Colonic mucosa (tissue), 4 donors: Measurements from ENCODE around the gene HAPLN2. TPM values are rescaled to one million over a fixed set of nuclear protein-coding genes. Genes with fewer than 3 reads are reported as not detected.
A peak's percentile ranks its signal among the peaks of the same experiment; 100 is the strongest.
"Not testable (repeated sequence)": the region's sequence is repeated elsewhere in the genome, so short reads cannot be mapped to it uniquely, and the experiment has no call there.

Experiments used
- DNase-seq: peaks from one replicate; pipeline ENCODE4 v3.0.0-alpha.2; 2020
- H3K27ac ChIP-seq: fragments of 200-600 bp; one replicate; pipeline ENCODE4 v1.8.0; 2021
- H3K27me3 ChIP-seq: fragments of 200-600 bp; one replicate; pipeline ENCODE4 v1.8.0; 2021
- H3K36me3 ChIP-seq: fragments of 200-600 bp; one replicate; pipeline ENCODE4 v1.8.0; 2021
- H3K4me1 ChIP-seq: fragments of 200-600 bp; one replicate; pipeline ENCODE4 v1.8.0; 2021; ENCODE audit warnings: mild to moderate bottlenecking
- H3K4me3 ChIP-seq: fragments of 200-600 bp; one replicate; pipeline ENCODE4 v1.8.0; 2021
- H3K9ac ChIP-seq, 2 donors: one replicate each; pipeline ENCODE4 v1.7.0; 2013; ENCODE audit warnings: control low read depth in 2 of 2, low read depth in 2 of 2, low read length in 2 of 2
- H3K9me3 ChIP-seq: fragments of 200-600 bp; one replicate; pipeline ENCODE4 v1.8.0; 2021
- intact Hi-C: fragments of 100-400 bp; cut with DNase I; formaldehyde crosslinking; loops from one replicate; pipeline ENCODE4 v1.14.1; 2022
- total RNA-seq, 2 donors: library from RNA; stranded (reverse); fragmentation: NEBNext Ultra II Directional in 1 of 2; extraction: Animal tissue kit (Norgen Biotek cat#: 25700) in 1 of 2; gene quantifications; one replicate each; pipeline ENCODE4 v1.2.1, GENCODE V29; 2021
- TF ChIP-seq, protein P1 (sequence below): fragments of 200-600 bp; IDR thresholded peaks from one replicate; pipeline ENCODE4 v1.8.0; 2022; ENCODE audit warnings: antibody characterized with exemption, mild to moderate bottlenecking
- donor health status: healthy.
- donor health status: DM: no; HTN: no; CAD: no.
- donor health status: DM: no; HTN: no; CAD: no.

The HAPLN2 gene
- total RNA-seq, 2 donors from 2014 or later, result 0.96 TPM; not detected in 1

DNA sequence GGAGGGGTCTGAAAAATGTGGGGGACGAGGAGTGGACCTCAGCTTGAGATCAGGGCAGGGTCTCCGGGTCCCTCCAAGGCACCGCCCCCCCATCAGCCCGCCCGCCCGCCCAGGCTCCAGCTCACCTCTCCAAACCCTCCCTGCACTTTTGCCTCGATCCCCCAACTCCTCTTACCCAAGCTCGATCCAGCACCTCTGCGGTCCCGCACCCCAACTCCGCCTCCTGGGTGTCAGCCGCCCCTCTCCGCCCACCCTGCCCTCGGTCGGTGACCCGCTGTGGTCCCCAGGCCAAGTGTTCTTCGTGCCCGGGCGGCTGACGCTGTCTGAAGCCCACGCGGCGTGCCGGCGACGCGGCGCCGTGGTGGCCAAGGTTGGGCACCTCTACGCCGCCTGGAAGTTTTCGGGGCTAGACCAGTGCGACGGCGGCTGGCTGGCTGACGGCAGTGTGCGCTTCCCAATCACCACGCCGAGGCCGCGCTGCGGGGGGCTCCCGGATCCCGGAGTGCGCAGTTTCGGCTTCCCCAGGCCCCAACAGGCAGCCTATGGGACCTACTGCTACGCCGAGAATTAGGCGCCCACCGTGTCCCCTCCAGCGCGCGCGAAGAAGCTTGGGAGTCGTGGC is 5.7 kb downstream of the HAPLN2 start:
- TF ChIP-seq, protein P1, sequence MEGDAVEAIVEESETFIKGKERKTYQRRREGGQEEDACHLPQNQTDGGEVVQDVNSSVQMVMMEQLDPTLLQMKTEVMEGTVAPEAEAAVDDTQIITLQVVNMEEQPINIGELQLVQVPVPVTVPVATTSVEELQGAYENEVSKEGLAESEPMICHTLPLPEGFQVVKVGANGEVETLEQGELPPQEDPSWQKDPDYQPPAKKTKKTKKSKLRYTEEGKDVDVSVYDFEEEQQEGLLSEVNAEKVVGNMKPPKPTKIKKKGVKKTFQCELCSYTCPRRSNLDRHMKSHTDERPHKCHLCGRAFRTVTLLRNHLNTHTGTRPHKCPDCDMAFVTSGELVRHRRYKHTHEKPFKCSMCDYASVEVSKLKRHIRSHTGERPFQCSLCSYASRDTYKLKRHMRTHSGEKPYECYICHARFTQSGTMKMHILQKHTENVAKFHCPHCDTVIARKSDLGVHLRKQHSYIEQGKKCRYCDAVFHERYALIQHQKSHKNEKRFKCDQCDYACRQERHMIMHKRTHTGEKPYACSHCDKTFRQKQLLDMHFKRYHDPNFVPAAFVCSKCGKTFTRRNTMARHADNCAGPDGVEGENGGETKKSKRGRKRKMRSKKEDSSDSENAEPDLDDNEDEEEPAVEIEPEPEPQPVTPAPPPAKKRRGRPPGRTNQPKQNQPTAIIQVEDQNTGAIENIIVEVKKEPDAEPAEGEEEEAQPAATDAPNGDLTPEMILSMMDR, result no peak
- Histone ChIP-seq H3K4me1 (peaks cover 21% of the 10 kb centered on the region), H3K9ac (peak overlapping the region in 1 of 2 donors; percentile 7), H3K9me3 (no peaks in the 10 kb centered on the region), H3K27ac (no peak overlapping the region), H3K27me3 (peaks cover 42% of the 10 kb centered on the region), H3K4me3 (peak overlapping the region; percentile 23), H3K36me3 (no peaks in the 10 kb centered on the region)
- no peak for DNase-seq
- intact Hi-C loops, result loop anchor here (10.0 kb wide), 1 partner anchor 240 kb away; the partner anchor contains the start of gene NTRK1

GRCh38 chr1:156625436-156626078 is 6.3 kb downstream of the HAPLN2 start:
- no peak overlapping the region for H3K9ac ChIP-seq
- peaks cover 38% of the 10 kb centered on the region for H3K27me3 ChIP-seq
- intact Hi-C loops, result loop anchor here (10.0 kb wide), 1 partner anchor 239 kb away; the partner anchor contains the start of gene NTRK1
- H3K4me3 ChIP-seq, result peak overlapping the region; percentile 23
- H3K36me3 ChIP-seq, result no peaks in the 10 kb centered on the region
- DNase-seq, result peak; percentile 64
- no peaks in the 10 kb centered on the region for H3K9me3 ChIP-seq
- H3K27ac ChIP-seq, result no peak overlapping the region
- TF ChIP-seq, protein P1, result peak; percentile 65
- peaks cover 21% of the 10 kb centered on the region for H3K4me1 ChIP-seq

GRCh38 chr1:156626079-156626438 is 6.8 kb downstream of the HAPLN2 start:
- intact Hi-C loops, result loop anchor here (10.0 kb wide), 1 partner anchor 239 kb away; the partner anchor contains the start of gene NTRK1
- DNase-seq, result no peak
- Histone ChIP-seq H3K9me3 (no peaks in the 10 kb centered on the region), H3K9ac (no peak overlapping the region), H3K4me1 (peaks cover 21% of the 10 kb centered on the region), H3K36me3 (no peaks in the 10 kb centered on the region), H3K27ac (no peak overlapping the region), H3K4me3 (no peak overlapping the region), H3K27me3 (peaks cover 35% of the 10 kb centered on the region)
- TF ChIP-seq, protein P1, result no peak

GRCh38 chr1:156627313-156627880 is 8.2 kb downstream of the HAPLN2 start:
- DNase-seq, result peak; percentile 41
- H3K27me3 ChIP-seq, result peaks cover 35% of the 10 kb centered on the region

DNA sequence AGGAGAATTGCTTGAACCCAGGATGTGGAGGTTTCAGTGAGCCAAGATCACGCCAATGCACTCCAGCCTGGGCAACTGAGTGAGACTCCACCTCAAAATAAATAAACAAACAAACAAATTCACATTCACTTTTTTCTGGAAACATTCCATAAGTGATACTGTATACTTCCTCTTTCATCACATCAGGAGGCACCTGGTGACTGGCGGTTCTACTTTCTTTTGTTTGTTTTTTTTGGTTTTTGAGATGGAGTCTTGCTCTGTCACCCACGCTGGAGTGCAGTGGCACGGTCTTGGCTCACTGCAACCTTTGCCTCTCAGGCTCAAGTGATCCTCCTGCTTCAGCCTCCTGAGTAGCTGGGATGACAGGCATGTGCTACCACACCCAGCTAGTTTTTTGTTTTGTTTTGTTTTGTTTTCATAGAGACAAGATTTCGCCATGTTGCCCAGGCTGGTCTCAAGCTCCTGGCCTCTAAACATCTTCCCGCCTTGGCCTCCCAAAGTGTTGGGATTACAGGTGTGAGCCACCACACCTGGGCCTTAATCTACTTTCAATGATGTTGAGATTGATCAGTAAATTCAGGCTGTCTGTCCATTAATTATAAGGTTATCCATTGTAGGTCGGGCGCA is 10.7 kb downstream of the HAPLN2 start:
- TF ChIP-seq, protein P1, result no peak
- Histone ChIP-seq H3K36me3 (no peaks in the 10 kb centered on the region), H3K4me3 (no peak overlapping the region), H3K27me3 (peaks cover 16% of the 10 kb centered on the region), H3K9ac (no peak overlapping the region), H3K9me3 (no peaks in the 10 kb centered on the region), H3K27ac (no peak overlapping the region), H3K4me1 (peaks cover 11% of the 10 kb centered on the region)
- DNase-seq, result no peak
- intact Hi-C loops, result loop anchor here (2.0 to 10.0 kb wide), 2 partner anchors 29 to 235 kb away; partner anchors contain the start of gene NTRK1

More at GRCh38 chr1:156627313-156627880, 8.2 kb downstream of the HAPLN2 start:
- intact Hi-C loops, result loop anchor here (10.0 kb wide), 1 partner anchor 237 kb away; the partner anchor contains the start of gene NTRK1
- Histone ChIP-seq H3K9me3 (no peaks in the 10 kb centered on the region), H3K4me1 (peaks cover 21% of the 10 kb centered on the region), H3K27ac (no peak overlapping the region), H3K36me3 (no peaks in the 10 kb centered on the region), H3K4me3 (no peak overlapping the region), H3K9ac (no peak overlapping the region)
- TF ChIP-seq, protein P1, result peak; percentile 48

DNA sequence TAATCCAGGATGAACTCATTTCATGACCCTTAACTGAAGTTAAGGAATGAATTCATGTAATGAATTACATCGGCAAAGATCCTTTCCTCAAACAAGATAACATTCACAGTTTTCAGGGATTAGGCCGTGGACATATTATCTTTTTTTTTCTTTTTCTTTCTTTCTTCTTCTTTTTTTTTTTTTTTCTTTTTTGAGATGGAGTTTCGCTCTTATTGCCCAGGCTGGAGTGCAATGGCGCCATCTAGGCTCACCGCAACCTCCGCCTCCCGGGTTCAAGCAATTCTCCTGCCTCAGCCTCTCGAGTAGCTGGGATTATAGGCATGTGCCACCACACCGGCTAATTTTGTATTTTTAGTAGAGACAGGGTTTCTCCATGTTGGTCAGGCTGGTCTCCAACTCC is 11.9 kb downstream of the HAPLN2 start:
- H3K27me3 ChIP-seq, H3K27ac ChIP-seq, DNase-seq, intact Hi-C loops, H3K4me3 ChIP-seq, H3K9me3 ChIP-seq, H3K9ac ChIP-seq, H3K36me3 ChIP-seq, H3K4me1 ChIP-seq: not testable (repeated sequence)
